ENCODE data around the gene ASPSCR1.

The ASPSCR1 gene

GRCh38 chr17:82047379-82047778 lies 70.0 kb downstream of the ASPSCR1 start:
- no peak for DNase-seq

GRCh38 chr17:82047914-82048570 lies 70.6 kb downstream of the ASPSCR1 start:
- DNase-seq = no peak

DNA sequence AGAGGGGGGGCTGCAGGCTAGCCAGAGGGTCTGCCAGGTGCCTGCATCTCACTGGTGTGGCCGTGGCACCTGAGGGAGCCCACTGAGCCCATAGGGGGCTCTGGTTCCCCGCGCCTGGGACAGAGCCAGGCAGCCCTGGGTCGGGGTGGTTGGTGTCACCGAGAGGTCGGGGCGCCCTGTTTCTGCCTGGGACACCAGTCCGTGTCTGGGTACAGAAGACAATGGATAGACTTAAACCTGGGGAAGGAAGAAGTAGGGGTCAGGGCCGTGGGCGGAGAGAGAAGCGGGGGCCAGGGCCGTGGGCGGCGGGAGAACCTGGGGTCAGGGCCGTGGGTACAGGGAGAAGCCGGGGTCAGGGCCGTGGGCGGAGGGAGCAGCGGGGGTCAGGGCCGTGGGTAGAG lies 71.1 kb downstream of the ASPSCR1 start:
- no peak for DNase-seq

DNA sequence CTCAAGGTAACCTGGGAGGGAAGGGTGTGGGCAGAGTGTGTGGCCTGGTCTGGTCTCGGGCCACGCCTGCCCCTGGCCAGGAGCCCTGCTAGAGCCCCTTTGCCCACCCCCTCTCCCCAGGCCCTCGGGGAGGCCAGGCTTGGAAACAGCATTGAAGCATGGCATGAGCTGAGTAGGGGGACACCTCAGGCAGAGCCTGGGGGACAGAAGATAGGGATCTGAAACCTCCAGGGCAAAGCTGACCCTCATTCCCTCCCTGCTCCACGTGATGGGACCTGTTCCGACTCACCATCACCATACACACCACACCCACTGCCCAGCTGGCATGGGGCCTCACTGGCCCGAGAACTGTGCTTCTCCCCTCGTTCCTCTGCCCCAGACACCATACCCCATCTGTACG lies 71.7 kb downstream of the ASPSCR1 start:
- DNase-seq = no peak

DNA sequence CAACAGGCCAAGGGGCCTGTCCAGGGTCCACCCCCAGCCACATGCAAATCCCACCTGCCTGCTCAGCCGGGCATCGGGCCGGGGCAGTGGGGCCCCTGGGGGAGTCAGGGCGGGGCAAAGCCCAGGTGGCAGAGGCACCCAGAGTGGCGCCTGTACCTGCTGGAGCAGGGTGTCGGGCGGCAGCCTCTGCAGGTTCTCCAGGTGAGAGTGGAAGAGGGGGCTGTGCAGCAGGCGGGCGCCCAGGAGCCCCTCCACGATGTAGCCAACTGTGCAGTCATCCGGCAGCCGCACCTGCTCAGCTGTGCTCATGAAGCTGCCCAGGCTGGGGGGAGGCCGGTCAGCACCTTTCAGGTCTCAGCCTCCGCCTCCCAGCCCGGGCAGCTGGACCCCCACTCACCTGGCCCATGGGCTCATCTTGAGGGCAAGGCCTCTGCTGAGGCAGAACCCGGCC lies 72.1 kb downstream of the ASPSCR1 start:
- no peak for DNase-seq

DNA sequence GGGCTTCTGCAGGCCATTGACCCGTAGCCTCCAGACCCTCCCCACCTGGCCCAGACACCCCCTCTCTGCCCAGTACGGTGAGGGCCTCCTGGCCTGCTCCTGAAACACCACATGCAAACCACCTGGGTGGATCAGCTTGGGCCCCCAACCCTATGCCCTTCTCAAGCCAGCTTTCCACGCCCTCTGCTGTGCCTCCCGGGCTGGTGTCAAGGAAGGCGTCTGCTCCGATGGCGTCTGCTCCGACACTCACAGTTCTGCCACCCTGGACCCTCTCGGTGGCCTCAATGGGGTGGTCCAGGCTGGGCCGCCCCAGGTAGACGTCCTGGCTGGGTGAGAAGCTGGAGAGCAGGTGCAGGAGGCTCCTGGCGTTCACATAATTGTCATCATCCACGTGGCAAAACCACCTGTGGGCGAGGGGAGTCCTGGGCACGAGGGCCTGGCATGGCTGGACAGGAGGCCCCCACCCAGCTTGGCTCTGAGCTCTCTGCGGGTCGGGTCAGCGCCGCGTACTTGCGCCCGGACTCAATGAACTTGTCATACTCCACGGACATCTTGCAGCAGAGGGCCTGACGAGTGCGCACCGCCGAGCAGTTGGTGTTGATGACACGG lies 72.8 kb downstream of the ASPSCR1 start:
- no peak for DNase-seq

DNA sequence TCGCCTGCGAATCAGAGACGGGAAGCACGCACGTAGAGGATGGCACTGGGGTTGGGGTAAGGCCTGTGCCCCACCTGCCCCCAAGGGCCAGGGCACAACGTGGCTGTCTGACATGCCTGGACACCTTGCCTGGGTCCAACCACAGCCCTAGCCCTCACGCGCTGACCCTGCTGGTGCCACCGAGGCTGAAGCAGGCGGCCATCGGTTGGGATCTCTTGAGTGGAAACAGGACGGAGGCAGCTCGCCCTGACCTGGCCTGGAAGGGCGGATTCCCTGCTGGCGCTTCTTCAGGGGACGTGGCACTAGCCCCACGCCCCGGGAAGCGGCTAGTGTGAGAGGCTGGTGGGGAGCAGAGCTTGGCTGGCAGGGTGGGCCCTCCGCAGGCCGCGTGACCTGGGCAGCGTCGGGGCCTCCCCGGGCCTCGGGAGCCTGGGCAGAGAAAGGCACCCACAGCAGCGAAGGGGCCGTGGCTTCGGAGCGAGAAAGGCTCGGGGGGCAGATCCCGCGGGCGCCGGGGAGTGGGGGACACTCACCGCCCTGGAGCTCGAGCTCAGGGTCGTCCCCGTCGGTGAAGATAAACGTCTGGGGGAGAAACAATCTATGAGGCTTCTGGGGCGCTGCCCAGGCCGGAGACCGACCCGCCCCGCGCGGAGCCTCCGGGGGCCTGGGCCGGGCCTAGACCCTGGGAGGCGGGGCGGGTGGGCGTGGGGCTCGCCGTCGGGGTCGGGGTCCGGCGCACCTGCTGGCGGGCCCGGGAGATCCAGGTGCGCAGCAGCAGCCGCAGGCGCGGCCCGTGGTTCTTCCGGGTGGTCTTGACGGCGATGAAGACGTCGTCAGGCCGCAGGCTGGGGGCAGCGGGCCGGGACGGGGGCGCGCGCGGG lies 73.6 kb downstream of the ASPSCR1 start:
- DNase-seq = no peak

DNA sequence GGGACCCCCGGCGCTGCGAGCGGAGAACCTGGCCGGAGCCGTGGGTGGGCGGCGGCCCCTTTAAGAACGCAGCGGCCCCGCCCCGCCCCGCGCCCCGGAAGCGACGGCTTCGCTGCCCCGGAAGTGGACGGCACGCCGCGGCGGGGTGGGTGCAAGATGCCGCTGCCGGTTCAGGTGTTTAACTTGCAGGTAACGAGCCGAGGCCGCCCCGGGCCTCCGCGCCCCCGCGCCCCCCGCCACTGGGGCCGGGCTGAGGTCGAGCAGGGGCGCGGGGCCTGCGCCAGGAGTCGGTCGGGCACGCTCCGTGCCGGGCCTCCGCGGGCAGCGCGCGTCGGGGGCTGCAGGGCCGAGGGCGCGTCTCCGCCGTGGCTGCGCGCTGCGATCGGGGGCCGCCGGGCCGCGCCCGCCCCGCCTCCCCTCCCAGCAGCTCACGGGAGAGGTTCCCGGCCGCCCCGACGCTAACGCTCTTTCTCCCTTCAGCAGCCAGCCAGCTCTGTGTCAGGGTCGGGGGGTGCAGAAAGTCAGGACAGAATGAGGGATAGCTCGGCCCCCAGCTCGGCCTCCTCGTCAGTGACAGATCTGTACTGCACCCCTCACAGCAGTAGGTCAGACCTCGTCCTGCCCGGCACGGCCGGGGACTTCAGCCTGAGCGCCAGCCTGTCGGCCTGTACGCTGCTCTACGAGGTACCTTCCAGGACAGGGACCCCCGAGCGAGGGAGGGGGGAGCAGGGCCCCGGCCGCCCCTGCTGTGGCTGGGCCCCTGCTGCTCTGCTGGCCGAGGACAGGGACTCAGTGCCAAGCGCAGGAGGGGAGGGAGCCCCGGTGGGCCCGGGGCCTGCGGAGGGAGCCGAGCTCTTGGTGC lies 74.6 kb downstream of the ASPSCR1 start, which contains the start of the genes GPS1 and RFNG:
GPS1 (plus strand) TSS at position 123 of the 862 bp plus-strand sequence; CDS start at position 157, 34 bp downstream.
RFNG (minus strand) TSS at position 36 of the 862 bp plus-strand sequence. CDS start 45 bp downstream, outside the sequence.
- DNase-seq = peak; percentile 62

- no peak for DNase-seq
These were observed 75.2 kb downstream of the ASPSCR1 start for GRCh38 chr17:82052638-82053059.

- no peak for DNase-seq
These were observed 75.7 kb downstream of the ASPSCR1 start for GRCh38 chr17:82053130-82053529.

DNA sequence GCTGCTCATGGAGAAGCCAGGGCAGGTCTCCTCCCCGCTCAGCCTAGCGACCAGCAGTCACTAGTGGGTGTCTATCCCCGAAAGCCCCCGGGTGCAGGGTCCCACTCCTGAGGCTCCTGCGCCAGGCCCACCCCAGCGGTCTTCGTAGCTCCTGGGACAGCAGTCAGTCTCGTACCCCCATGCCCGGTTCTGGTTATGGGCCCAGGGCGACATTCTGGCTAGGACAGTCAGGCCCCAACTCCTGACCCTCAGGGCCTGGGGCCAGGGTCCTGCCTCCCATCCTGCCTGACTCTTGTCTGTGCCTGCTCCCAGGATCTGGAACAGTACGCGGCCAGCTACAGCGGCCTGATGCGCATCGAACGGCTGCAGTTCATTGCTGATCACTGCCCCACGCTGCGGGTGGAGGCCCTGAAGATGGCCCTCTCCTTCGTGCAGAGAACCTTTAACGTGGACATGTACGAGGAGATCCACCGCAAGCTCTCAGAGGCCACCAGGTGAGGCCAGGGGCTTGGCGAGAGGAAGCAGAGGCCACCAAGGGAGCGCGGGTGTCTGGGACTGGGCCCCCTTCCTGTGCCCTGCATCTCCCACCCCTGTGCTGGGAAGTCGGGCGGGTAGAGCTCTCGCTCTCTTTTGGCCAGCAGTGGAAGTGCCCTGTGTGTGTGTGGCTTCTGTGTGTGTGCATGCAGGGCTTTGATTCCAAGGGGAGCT lies 76.3 kb downstream of the ASPSCR1 start:
- DNase-seq = no peak

- DNase-seq = no peak
These were observed 77.1 kb downstream of the ASPSCR1 start for GRCh38 chr17:82054351-82055022.

- no peak for DNase-seq
These were observed 77.9 kb downstream of the ASPSCR1 start for GRCh38 chr17:82055023-82055964.

DNA sequence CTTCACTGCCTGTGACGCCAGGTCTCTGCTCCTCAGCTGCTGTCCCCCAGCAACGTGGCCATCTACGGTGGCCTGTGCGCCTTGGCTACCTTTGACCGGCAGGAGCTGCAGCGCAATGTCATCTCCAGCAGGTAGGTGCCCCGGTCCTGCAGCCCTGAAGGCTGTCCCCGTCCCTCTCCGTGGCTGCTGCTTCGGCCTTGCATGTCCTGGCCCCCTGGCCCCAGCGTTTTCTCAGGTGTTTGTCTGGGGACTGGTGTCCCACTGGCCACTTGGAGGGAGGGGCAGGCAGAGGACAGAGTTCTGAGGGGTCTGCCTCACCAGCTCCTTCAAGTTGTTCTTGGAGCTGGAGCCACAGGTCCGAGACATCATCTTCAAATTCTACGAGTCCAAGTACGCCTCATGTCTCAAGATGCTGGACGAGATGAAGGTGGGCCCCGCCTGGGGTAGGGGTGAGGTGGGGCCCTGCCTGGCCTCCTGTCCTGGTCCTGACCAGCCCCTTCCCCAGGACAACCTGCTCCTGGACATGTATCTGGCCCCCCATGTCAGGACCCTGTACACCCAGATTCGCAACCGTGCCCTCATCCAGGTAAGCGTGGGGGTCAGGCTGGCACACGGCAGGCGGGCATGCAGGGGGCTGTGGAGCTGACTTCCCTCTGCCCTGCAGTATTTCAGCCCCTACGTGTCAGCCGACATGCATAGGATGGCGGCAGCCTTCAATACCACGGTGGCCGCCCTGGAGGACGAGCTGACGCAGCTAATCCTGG lies 78.7 kb downstream of the ASPSCR1 start:
- no peak for DNase-seq

DNA sequence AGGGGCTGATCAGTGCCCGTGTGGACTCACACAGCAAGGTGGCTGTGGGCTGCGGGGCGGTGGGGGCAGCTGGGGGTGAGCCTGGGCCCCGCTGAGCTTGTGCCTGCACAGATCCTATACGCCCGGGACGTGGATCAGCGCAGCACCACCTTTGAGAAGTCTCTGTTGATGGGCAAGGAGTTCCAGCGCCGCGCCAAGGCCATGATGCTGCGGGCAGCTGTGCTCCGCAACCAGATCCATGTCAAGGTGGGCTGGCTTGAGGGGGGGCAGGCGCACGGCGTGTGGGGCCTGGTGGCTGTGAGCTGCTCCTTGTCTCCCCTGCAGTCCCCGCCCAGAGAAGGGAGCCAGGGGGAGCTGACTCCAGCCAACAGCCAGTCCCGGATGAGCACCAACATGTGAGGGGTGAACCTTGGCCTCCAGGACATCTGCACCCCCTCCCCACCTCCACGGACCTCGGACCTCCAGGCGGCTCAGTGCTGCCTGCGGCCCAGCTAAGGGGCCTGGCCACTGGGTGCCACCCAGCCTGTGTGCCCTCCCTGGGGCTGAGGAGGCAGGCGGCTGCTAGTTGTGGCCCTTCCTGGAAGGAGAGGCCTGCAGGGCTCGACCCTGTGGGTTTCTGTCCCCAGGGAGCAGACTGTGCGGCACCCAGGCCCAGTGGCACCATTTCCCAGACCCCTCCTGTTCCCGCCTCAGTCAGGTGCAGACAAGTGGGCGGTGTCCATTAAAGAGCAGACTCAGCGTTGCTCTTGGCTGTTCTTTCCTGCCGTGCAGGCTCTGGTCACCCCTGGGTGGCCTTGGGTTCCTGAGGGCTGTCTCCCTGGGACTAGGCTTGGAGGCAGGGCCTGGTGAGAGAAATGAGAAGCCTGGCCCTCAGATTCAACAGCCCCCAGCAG lies 79.5 kb downstream of the ASPSCR1 start:
- no peak for DNase-seq

DNA sequence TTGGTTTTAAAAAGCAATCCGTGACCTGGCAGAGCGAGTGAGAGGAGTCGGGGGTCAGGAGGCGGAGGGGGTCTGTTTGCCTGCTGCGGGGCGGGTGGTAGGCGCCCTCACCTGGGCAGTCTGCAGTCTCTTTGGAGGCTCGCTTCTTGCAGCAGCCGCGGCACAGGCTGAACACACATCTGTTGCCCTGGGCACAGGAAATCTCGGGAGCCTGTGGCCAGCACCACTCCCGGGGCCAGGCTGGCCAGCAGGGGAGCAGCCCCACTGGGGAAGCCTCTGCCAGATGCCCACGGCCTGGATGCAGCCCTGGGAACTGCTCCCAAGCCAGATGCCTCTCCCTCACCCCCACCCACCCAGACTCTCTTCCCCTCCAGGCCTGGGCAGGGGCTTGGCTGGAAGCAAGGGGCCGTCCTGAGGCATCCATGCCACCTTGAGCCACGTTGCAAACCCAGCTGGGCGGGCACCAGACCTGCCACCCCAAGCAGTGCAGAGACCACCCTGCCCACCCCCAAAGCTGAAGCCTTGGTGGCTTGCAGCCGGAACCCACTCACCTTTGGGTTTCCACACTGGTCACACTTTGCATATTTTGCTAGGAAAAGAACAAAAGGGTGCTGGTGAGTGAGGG lies 80.9 kb downstream of the ASPSCR1 start:
- no peak for DNase-seq

DNA sequence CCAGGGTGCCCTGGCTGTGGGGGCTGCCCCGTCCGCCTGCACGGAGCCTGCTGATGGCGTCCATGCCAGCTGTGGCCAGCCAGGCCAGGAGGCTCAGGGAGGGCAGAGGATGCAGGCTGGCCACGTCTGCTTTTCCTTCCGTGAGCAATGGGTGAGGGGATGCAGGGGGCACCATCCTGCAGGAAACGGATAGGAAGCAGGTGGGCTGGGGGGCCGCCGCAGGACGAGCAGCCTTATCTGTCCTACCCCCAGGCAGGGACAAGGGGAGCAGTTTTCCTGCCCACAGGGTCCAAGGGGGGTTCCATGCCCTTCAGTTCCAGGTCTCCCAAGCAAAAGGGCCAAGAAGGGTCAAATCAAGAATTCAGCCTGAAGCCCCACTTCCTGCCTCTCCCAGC lies 81.4 kb downstream of the ASPSCR1 start:
- DNase-seq = no peak

All from EL (cell line).